Calu3 (cell line): ENCODE measurements around the gene CCL20. TPM values are rescaled to one million over a fixed set of nuclear protein-coding genes. Genes with fewer than 3 reads are reported as not detected.
A peak's percentile ranks its signal among the peaks of the same experiment; 100 is the strongest.

Experiments
- Bru-seq: library from RNA; stranded (reverse); fragments of 400-500 nt; gene quantifications from one replicate; lab custom pipeline; 2021; lab: Mats Ljungman, UMichigan
- BruChase-seq, 2 experiments: library from RNA; stranded (reverse); fragments of 400-500 nt; gene quantifications; one replicate each; lab custom pipeline; 2021; lab: Mats Ljungman, UMichigan
- BruUV-seq: library from RNA; stranded (reverse); fragments of 400-500 nt; replicated peaks from 2 replicates; lab custom pipeline; 2021; lab: Mats Ljungman, UMichigan
- CTCF ChIA-PET: fragments of 300-600 bp; sonication (Branson Sonifier 250); formaldehyde crosslinking; loops from one replicate; lab custom pipeline; 2022; ENCODE audit warnings: antibody characterized with exemption; lab: Charles Lee
- DNase-seq: peaks from one replicate; pipeline ENCODE4 v3.0.0; 2022
- H3K27ac Mint-ChIP-seq: one replicate; pipeline ENCODE4 v1.8.0; 2022; ENCODE audit warnings: mixed read lengths; ENCODE audit not compliant: unreplicated experiment
- H3K27me3 Mint-ChIP-seq: one replicate; pipeline ENCODE4 v1.8.0; 2022; ENCODE audit warnings: mixed read lengths; ENCODE audit not compliant: unreplicated experiment
- H3K36me3 Mint-ChIP-seq: one replicate; pipeline ENCODE4 v1.8.0; 2022; ENCODE audit warnings: mild to moderate bottlenecking, moderate library complexity, mixed read lengths; ENCODE audit not compliant: insufficient read depth, unreplicated experiment
- H3K4me1 Mint-ChIP-seq: one replicate; pipeline ENCODE4 v1.8.0; 2022; ENCODE audit warnings: mild to moderate bottlenecking, low read depth, mixed read lengths; ENCODE audit not compliant: unreplicated experiment
- H3K4me3 Mint-ChIP-seq: one replicate; pipeline ENCODE4 v1.8.0; 2022; ENCODE audit warnings: mild to moderate bottlenecking, low read depth, moderate library complexity, mixed read lengths; ENCODE audit not compliant: unreplicated experiment
- H3K9me3 Mint-ChIP-seq: one replicate; pipeline ENCODE4 v1.8.0; 2022; ENCODE audit warnings: low read depth, mixed read lengths; ENCODE audit not compliant: unreplicated experiment
- intact Hi-C: fragments of 100-400 bp; cut with micrococcal nuclease; formaldehyde crosslinking; loops from one replicate; pipeline ENCODE4 v1.10.0; 2022; ENCODE audit not compliant: unreplicated experiment
- long read RNA-seq: library from polyadenylated mRNA; stranded (forward); transcript quantifications from one replicate; pipeline ENCODE4 v2.0.0, GENCODE V29; 2022
- total RNA-seq: library from RNA; stranded (reverse); gene quantifications from 2 replicates; pipeline ENCODE4 v1.2.3, GENCODE V29; 2022
- TF ChIP-seq, protein P1 (sequence below): fragments of 200-600 bp; IDR thresholded peaks from one replicate; pipeline ENCODE4 v1.8.0; 2022; ENCODE audit warnings: antibody characterized with exemption; ENCODE audit not compliant: unreplicated experiment

CCL20 gene, protein sequence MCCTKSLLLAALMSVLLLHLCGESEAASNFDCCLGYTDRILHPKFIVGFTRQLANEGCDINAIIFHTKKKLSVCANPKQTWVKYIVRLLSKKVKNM
- total RNA-seq = 25.4 and 39.9 TPM in 2 replicates
- percentile 88 among the genes with signal in this experiment for Bru-seq, nascent RNA
- percentile 95 among the genes with signal in this experiment for BruChase-seq, experiment 1, labeled RNA remaining after a 6-hour chase
- BruChase-seq, experiment 2, labeled RNA remaining after a 2-hour chase = percentile 94 among the genes with signal in this experiment
- long read RNA-seq, transcript CCL20-201 (4 exons, 800 nt) = major isoform, 29 of 56 reads
- long read RNA-seq, transcript CCL20-202 (4 exons, 839 nt) = minor isoform, 24 of 56 reads
- long read RNA-seq, partial matches to known transcripts = 0 of 56 reads
- long read RNA-seq, other reads (novel, unspliced or antisense) = 3 of 56 reads

DNA sequence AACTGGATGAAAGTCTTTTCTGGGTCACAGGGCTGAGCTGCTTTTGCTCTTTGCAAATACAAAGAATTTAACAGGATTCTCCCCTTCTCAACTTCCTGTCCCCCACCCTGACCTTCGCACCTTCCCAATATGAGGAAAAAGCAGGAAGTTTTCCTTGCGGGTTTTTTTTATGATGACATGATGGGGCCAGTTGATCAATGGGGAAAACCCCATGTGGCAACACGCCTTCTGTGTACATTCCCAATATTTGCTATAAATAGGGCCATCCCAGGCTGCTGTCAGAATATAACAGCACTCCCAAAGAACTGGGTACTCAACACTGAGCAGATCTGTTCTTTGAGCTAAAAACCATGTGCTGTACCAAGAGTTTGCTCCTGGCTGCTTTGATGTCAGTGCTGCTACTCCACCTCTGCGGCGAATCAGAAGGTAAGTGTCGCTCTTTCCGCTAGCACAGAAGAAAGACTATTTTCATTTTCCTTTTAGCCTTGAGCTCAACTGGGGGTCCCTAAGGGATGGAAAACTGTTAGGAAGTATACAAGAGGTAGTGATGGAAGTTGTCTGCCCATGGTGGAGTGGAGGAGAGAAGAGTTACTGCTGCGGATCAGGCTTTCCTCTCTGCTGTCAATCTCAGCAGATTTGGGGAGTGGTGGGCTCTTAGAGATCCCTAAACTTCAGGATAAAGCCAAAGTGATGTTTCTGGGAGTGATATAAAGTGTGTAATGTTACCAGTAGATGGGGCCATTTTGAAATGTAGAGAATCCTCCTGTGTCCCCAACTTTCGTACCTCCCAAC lies at the start of gene CCL20:
Gene CCL20, plus strand, starts transcription at position 281 of the 792 bp plus-strand sequence. Its CDS starts 70 bp downstream, at position 351.
- BruUV-seq = TSS peak; percentile 71
- TF ChIP-seq, protein P1, sequence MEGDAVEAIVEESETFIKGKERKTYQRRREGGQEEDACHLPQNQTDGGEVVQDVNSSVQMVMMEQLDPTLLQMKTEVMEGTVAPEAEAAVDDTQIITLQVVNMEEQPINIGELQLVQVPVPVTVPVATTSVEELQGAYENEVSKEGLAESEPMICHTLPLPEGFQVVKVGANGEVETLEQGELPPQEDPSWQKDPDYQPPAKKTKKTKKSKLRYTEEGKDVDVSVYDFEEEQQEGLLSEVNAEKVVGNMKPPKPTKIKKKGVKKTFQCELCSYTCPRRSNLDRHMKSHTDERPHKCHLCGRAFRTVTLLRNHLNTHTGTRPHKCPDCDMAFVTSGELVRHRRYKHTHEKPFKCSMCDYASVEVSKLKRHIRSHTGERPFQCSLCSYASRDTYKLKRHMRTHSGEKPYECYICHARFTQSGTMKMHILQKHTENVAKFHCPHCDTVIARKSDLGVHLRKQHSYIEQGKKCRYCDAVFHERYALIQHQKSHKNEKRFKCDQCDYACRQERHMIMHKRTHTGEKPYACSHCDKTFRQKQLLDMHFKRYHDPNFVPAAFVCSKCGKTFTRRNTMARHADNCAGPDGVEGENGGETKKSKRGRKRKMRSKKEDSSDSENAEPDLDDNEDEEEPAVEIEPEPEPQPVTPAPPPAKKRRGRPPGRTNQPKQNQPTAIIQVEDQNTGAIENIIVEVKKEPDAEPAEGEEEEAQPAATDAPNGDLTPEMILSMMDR = no peak
- intact Hi-C loops = no loop called here
- Mint-ChIP-seq H3K4me3 (peak within 1 kb of the TSS; percentile 72), H3K27ac (peak within 1 kb of the TSS; percentile 83), H3K36me3 (peaks cover 72% of the 10 kb centered on the region), H3K9me3 (no peaks in the 10 kb centered on the region), H3K27me3 (no peaks in the 10 kb centered on the region), H3K4me1 (peaks cover 31% of the 10 kb centered on the region)
- peak; percentile 14 for DNase-seq
- CTCF ChIA-PET = interaction anchor here (0.6 to 2.0 kb wide), 4 partner anchors 49 to 196 kb away, joined by 3 to 5 read pairs (median 4); no protein-coding TSS in a partner anchor

DNA sequence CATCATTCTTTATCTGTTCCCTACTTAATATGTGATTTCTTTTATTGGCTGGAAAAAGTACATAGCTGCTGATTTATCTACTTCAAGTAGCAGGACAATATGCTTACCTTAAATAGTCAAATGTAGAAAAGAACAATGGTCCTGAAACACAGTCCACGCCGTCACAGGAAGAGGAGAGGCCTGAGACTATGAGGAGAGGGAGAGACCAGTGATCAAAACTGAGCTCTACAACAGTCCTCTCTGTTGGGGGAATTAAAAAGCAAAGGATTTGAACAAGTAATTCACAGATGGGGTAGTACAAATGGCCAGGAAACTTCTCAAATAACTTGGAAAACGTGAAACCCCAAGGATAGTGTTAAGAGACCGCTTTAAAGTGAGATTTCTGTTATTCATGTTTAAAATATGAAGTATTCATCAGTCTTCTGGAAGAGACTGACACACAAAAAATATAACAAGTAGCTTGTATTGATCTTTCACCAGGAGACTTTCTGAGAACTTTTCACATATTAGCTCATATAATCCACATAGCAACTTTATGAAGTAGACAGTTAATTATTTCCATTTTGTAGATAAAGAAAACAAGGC lies 47.8 kb upstream of the CCL20 start:
- peak overlapping the region; percentile 7 for H3K27ac Mint-ChIP-seq
- intact Hi-C loops = loop anchor here (1.0 to 10.0 kb wide), 4 partner anchors 108 to 360 kb away; no protein-coding TSS in a partner anchor
- H3K36me3 Mint-ChIP-seq = peaks cover 9% of the 10 kb centered on the region
- DNase-seq = no peak
- H3K27me3 Mint-ChIP-seq = no peaks in the 10 kb centered on the region
- no TSS peak for BruUV-seq
- TF ChIP-seq, protein P1 = no peak
- peaks cover 44% of the 10 kb centered on the region for H3K4me1 Mint-ChIP-seq
- peaks cover 1% of the 10 kb centered on the region for H3K9me3 Mint-ChIP-seq
- CTCF ChIA-PET = interaction anchor here (0.6 to 2.8 kb wide), 21 partner anchors 8 to 528 kb away, joined by 3 to 64 read pairs (median 5); no protein-coding TSS in a partner anchor
- no peak overlapping the region for H3K4me3 Mint-ChIP-seq

DNA sequence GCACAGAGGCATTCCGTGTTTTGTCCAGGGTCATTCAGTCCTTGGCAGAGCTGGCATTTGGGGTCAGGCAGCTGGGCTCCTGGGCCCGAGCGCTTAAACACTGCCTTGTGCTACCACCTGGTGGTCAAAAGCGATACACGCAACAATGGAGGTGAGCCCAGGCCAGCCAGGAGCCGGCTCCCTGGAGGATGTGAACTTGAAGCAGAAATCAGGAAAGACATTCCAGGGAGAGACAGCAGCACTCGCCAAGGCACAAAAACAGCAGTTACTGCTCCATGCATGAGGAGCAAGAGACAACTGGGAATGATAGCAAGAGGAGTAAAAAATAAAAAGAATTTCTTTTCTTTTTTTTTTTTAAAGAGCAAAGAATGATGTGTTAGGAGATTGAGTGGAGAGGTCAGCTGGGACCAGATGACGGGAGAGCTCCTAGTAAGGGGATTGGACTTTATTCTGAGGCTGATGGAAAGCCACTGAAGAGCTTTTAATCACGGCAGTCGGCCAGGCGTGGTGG lies 47.2 kb upstream of the CCL20 start:
- Mint-ChIP-seq H3K4me1 (peaks cover 38% of the 10 kb centered on the region), H3K27me3 (no peaks in the 10 kb centered on the region), H3K27ac (peak overlapping the region; percentile 7), H3K4me3 (no peak overlapping the region), H3K36me3 (peaks cover 6% of the 10 kb centered on the region), H3K9me3 (no peaks in the 10 kb centered on the region)
- BruUV-seq = no TSS peak
- TF ChIP-seq, protein P1 = peak; percentile 91
- peak; percentile 90 for DNase-seq
- intact Hi-C loops = loop anchor here (1.0 to 10.0 kb wide), 4 partner anchors 108 to 360 kb away; no protein-coding TSS in a partner anchor
- CTCF ChIA-PET = interaction anchor here (0.6 to 2.8 kb wide), 22 partner anchors 8 to 528 kb away, joined by 3 to 64 read pairs (median 5); no protein-coding TSS in a partner anchor
